Measurements from ENCODE around the gene NPC1.

NPC1 gene

DNA sequence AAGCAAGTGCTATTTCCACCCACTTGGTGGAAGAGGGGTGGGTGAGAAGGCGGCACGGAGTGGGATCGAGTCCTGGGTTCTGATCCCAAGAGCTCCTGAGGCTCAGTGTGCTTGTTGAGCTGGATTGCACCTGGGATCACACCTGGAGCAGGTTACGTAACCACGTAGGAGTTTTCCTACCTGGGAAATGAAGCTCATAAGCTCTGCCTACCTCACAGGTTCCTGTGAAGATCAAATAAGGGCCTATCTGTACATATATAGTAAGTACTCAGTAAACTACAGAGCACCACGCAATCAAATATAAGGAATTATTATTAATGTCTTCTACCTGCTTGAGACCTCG lies 11.0 kb downstream of the NPC1 start:
- H3K18ac ChIP-seq (ENCODE audit: low read length) = no peak overlapping the region
- peaks cover 2% of the 10 kb centered on the region for H3K79me1 ChIP-seq (ENCODE audit: low read depth, low read length)
- H4K8ac ChIP-seq (ENCODE audit: low read depth, low read length) = no peak overlapping the region
- H2BK5ac ChIP-seq (ENCODE audit: low read length) = no peak overlapping the region
- H2BK120ac ChIP-seq (ENCODE audit: low read depth, low read length) = no peak overlapping the region
- no peak overlapping the region for H3K27ac ChIP-seq (replicated peaks; ENCODE audit: low read length)
- H3K27me3 ChIP-seq (ENCODE audit: control insufficient read depth in 3 of 3, insufficient read depth in 3 of 3, low read depth in 1 of 3, low read length in 3 of 3) = no peaks in the 10 kb centered on the region
- peaks cover 9 to 40% of the 10 kb centered on the region in 2 donors for H3K36me3 ChIP-seq (replicated peaks in 1 of 2; ENCODE audit: control insufficient read depth in 2 of 2, insufficient read depth in 2 of 2, low read length in 2 of 2)
- H2BK15ac ChIP-seq (ENCODE audit: low read length) = no peak overlapping the region
- no peak overlapping the region for H3K4me2 ChIP-seq (ENCODE audit: insufficient read depth, low read length, poor library complexity, severe bottlenecking)
- no peak overlapping the region for H2BK12ac ChIP-seq (ENCODE audit: low read length)
- no peak overlapping the region for H2AFZ ChIP-seq (ENCODE audit: low read length)
- no peak overlapping the region for H3K9ac ChIP-seq (ENCODE audit: low read depth, low read length, poor library complexity)
- no peak overlapping the region for H3K4me3 ChIP-seq (ENCODE audit: low read length in 2 of 2)
- no peaks in the 10 kb centered on the region for H3K9me3 ChIP-seq (replicated peaks in 1 of 2; ENCODE audit: control insufficient read depth in 2 of 2, insufficient read depth in 1 of 2, low read depth in 1 of 2, low read length in 2 of 2)
- no CpG with 5 or more reads among the region's 7 CpGs for WGBS, 2 donors (ENCODE audit: extremely low coverage in 2 of 2, insufficient read length in 2 of 2, insufficient replicate concordance in 1 of 2)
- no peak overlapping the region for H3K14ac ChIP-seq (ENCODE audit: low read length)
- H4K91ac ChIP-seq (ENCODE audit: low read depth, low read length, poor library complexity) = no peak overlapping the region
- no peak overlapping the region for H3K4ac ChIP-seq (ENCODE audit: low read length)
- no peak overlapping the region for H2AK5ac ChIP-seq (ENCODE audit: low read depth, low read length)
- no peak for DNase-seq (ENCODE audit: low spot score)
- peaks cover 4 to 7% of the 10 kb centered on the region in 2 donors for H3K4me1 ChIP-seq (ENCODE audit: control insufficient read depth in 2 of 2, insufficient read depth in 1 of 2, low read depth in 1 of 2, low read length in 2 of 2)
- no peak overlapping the region for H3K23ac ChIP-seq (ENCODE audit: low read depth, low read length, poor library complexity)

DNA sequence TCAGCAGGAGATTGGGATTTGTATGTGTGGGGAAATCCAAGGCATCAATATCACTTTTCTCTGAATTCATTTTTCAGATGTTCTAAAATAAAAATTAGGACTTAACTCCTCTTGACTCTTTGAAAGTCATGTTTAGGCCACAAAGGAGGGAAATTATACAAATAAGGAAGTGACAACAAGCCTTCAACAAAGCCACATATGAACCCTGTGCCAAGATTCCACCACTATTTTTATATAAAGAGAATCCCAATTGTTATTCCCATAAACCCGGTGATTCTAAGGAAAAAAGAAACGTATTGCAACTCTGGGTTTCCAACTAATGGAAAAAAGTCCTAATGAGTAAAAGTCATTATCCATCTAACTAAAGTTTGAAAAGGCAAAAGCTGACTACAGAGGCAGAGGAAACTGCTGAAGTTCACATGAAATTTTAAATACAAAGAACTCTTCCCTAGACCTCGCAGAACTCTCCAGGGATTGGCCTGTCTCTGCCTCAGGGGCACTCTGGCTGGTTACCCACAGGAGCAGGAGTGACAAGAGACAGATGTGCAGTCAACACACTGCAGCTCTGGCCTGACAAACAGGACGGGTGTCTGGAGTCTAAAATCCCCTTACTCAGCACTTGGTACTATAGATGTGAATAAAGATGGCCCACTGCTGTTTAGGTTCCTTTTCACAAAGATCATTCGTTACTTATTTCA lies 11.5 kb downstream of the NPC1 start:
- Histone ChIP-seq H2BK12ac (ENCODE audit: low read length) (no peak overlapping the region), H3K14ac (ENCODE audit: low read length) (no peak overlapping the region), H3K9ac (ENCODE audit: low read depth, low read length, poor library complexity) (no peak overlapping the region), H3K18ac (ENCODE audit: low read length) (no peak overlapping the region), H3K23ac (ENCODE audit: low read depth, low read length, poor library complexity) (no peak overlapping the region), H3K4me2 (ENCODE audit: insufficient read depth, low read length, poor library complexity, severe bottlenecking) (no peak overlapping the region), H2BK120ac (ENCODE audit: low read depth, low read length) (no peak overlapping the region), H4K8ac (ENCODE audit: low read depth, low read length) (no peak overlapping the region), H2AK5ac (ENCODE audit: low read depth, low read length) (no peak overlapping the region), H2AFZ (ENCODE audit: low read length) (no peak overlapping the region), H2BK5ac (ENCODE audit: low read length) (no peak overlapping the region), H3K4ac (ENCODE audit: low read length) (no peak overlapping the region), H2BK15ac (ENCODE audit: low read length) (no peak overlapping the region), H3K27ac (replicated peaks; ENCODE audit: low read length) (no peak overlapping the region), H3K27me3 (ENCODE audit: control insufficient read depth in 3 of 3, insufficient read depth in 3 of 3, low read depth in 1 of 3, low read length in 3 of 3) (no peaks in the 10 kb centered on the region), H3K79me1 (ENCODE audit: low read depth, low read length) (peaks cover 2% of the 10 kb centered on the region), H3K4me1 (ENCODE audit: control insufficient read depth in 2 of 2, insufficient read depth in 1 of 2, low read depth in 1 of 2, low read length in 2 of 2) (peaks cover 4% of the 10 kb centered on the region in 2 donors), H3K36me3 (replicated peaks in 1 of 2; ENCODE audit: control insufficient read depth in 2 of 2, insufficient read depth in 2 of 2, low read length in 2 of 2) (peaks cover 9 to 45% of the 10 kb centered on the region in 2 donors), H3K4me3 (ENCODE audit: low read length in 2 of 2) (no peak overlapping the region), H3K9me3 (replicated peaks in 1 of 2; ENCODE audit: control insufficient read depth in 2 of 2, insufficient read depth in 1 of 2, low read depth in 1 of 2, low read length in 2 of 2) (no peaks in the 10 kb centered on the region), H4K91ac (ENCODE audit: low read depth, low read length, poor library complexity) (no peak overlapping the region)
- no peak for DNase-seq (ENCODE audit: low spot score)
- no CpG with 5 or more reads among the region's 5 CpGs for WGBS, 2 donors (ENCODE audit: extremely low coverage in 2 of 2, insufficient read length in 2 of 2, insufficient replicate concordance in 1 of 2)

DNA sequence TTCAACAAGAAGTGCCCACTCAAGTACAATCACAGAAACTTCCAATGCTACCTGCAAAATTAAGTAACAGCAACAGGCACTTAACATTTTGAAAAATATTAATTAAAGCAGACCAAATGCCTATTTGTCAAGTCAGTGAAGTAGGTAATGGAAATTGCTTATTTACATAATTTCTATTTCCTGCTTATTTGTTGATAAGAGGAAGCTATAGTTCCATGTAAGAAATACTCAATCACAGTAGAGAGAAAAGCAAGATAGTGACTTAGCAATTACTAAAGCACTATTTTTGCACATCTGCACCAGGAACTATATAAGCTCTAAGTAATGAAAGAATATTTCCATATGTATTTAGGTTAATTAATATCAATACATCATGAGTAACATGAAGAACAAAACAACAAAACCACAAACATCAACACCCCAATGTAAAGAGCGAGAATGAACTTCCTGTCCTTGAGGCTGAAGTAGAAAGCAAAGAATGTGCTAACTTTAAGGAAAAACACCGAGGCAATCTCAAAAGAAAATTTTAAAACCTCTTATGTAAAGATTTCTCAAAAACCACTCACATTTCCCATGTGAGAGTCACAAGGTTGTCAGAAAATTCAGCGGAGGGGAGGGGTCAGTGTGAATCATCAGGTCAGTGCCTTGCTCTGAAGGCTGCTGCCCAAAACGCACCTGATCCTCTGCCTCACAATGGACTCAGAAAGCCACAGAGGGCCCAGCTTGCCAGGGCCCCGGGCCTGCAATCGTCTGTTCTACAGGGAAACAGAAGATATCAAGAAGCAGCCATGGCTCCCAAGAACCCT lies 12.5 kb downstream of the NPC1 start:
- no peak overlapping the region for H3K18ac ChIP-seq (ENCODE audit: low read length)
- no peak overlapping the region for H3K4me3 ChIP-seq (ENCODE audit: low read length in 2 of 2)
- no peak overlapping the region for H4K8ac ChIP-seq (ENCODE audit: low read depth, low read length)
- no peak overlapping the region for H3K27ac ChIP-seq (replicated peaks; ENCODE audit: low read length)
- H3K4me1 ChIP-seq (ENCODE audit: control insufficient read depth in 2 of 2, insufficient read depth in 1 of 2, low read depth in 1 of 2, low read length in 2 of 2) = peaks cover 4% of the 10 kb centered on the region in 2 donors
- no peak overlapping the region for H3K14ac ChIP-seq (ENCODE audit: low read length)
- no peak overlapping the region for H2AK5ac ChIP-seq (ENCODE audit: low read depth, low read length)
- H3K27me3 ChIP-seq (ENCODE audit: control insufficient read depth in 3 of 3, insufficient read depth in 3 of 3, low read depth in 1 of 3, low read length in 3 of 3) = no peaks in the 10 kb centered on the region
- no peak overlapping the region for H2AFZ ChIP-seq (ENCODE audit: low read length)
- no peak for DNase-seq (ENCODE audit: low spot score)
- H3K36me3 ChIP-seq (replicated peaks in 1 of 2; ENCODE audit: control insufficient read depth in 2 of 2, insufficient read depth in 2 of 2, low read length in 2 of 2) = peaks cover 9 to 55% of the 10 kb centered on the region in 2 donors
- H3K9me3 ChIP-seq (replicated peaks in 1 of 2; ENCODE audit: control insufficient read depth in 2 of 2, insufficient read depth in 1 of 2, low read depth in 1 of 2, low read length in 2 of 2) = no peaks in the 10 kb centered on the region
- H3K79me1 ChIP-seq (ENCODE audit: low read depth, low read length) = peaks cover 1% of the 10 kb centered on the region
- H3K4me2 ChIP-seq (ENCODE audit: insufficient read depth, low read length, poor library complexity, severe bottlenecking) = no peak overlapping the region
- no peak overlapping the region for H3K9ac ChIP-seq (ENCODE audit: low read depth, low read length, poor library complexity)
- no peak overlapping the region for H2BK12ac ChIP-seq (ENCODE audit: low read length)
- no peak overlapping the region for H3K23ac ChIP-seq (ENCODE audit: low read depth, low read length, poor library complexity)
- H4K91ac ChIP-seq (ENCODE audit: low read depth, low read length, poor library complexity) = no peak overlapping the region
- H2BK15ac ChIP-seq (ENCODE audit: low read length) = no peak overlapping the region
- H2BK5ac ChIP-seq (ENCODE audit: low read length) = no peak overlapping the region
- no peak overlapping the region for H3K4ac ChIP-seq (ENCODE audit: low read length)
- H2BK120ac ChIP-seq (ENCODE audit: low read depth, low read length) = no peak overlapping the region
- WGBS, 2 donors (ENCODE audit: extremely low coverage in 2 of 2, insufficient read length in 2 of 2, insufficient replicate concordance in 1 of 2) = no CpG with 5 or more reads among the region's 6 CpGs

GRCh38 chr18:23573020-23573419 lies 13.3 kb downstream of the NPC1 start:
- Histone ChIP-seq H2BK5ac (ENCODE audit: low read length) (no peak overlapping the region), H2AK5ac (ENCODE audit: low read depth, low read length) (no peak overlapping the region), H4K8ac (ENCODE audit: low read depth, low read length) (no peak overlapping the region), H3K27ac (replicated peaks; ENCODE audit: low read length) (no peak overlapping the region), H3K18ac (ENCODE audit: low read length) (no peak overlapping the region), H2BK15ac (ENCODE audit: low read length) (no peak overlapping the region), H3K9ac (ENCODE audit: low read depth, low read length, poor library complexity) (no peak overlapping the region), H3K9me3 (replicated peaks in 1 of 2; ENCODE audit: control insufficient read depth in 2 of 2, insufficient read depth in 1 of 2, low read depth in 1 of 2, low read length in 2 of 2) (no peaks in the 10 kb centered on the region), H3K23ac (ENCODE audit: low read depth, low read length, poor library complexity) (no peak overlapping the region), H3K36me3 (replicated peaks in 1 of 2; ENCODE audit: control insufficient read depth in 2 of 2, insufficient read depth in 2 of 2, low read length in 2 of 2) (peaks cover 12 to 63% of the 10 kb centered on the region in 2 donors), H3K14ac (ENCODE audit: low read length) (no peak overlapping the region), H2BK12ac (ENCODE audit: low read length) (no peak overlapping the region), H2BK120ac (ENCODE audit: low read depth, low read length) (no peak overlapping the region), H3K4me1 (ENCODE audit: control insufficient read depth in 2 of 2, insufficient read depth in 1 of 2, low read depth in 1 of 2, low read length in 2 of 2) (peaks cover 3 to 4% of the 10 kb centered on the region in 2 donors), H3K4me3 (ENCODE audit: low read length in 2 of 2) (no peak overlapping the region), H3K79me1 (ENCODE audit: low read depth, low read length) (no peaks in the 10 kb centered on the region), H4K91ac (ENCODE audit: low read depth, low read length, poor library complexity) (no peak overlapping the region), H3K4ac (ENCODE audit: low read length) (no peak overlapping the region), H2AFZ (ENCODE audit: low read length) (no peak overlapping the region), H3K27me3 (ENCODE audit: control insufficient read depth in 3 of 3, insufficient read depth in 3 of 3, low read depth in 1 of 3, low read length in 3 of 3) (no peaks in the 10 kb centered on the region), H3K4me2 (ENCODE audit: insufficient read depth, low read length, poor library complexity, severe bottlenecking) (no peak overlapping the region)
- no CpG with 5 or more reads among the region's 4 CpGs for WGBS, 2 donors (ENCODE audit: extremely low coverage in 2 of 2, insufficient read length in 2 of 2, insufficient replicate concordance in 1 of 2)
- DNase-seq (ENCODE audit: low spot score) = no peak

All from neuronal stem cell (in vitro differentiated cells).